Choroid plexus epithelial cell (primary cell): ENCODE data around the gene MORF4L2.

Experiments
- DNase-seq: peaks from one replicate; pipeline ENCODE4 v3.0.0-alpha.2; 2010; ENCODE audit warnings: low read depth
- H3K4me3 ChIP-seq: 2 replicates; pipeline ENCODE4 v1.5.1; 2011; ENCODE audit warnings: low read depth, mild to moderate bottlenecking, control low read depth, low read length, moderate library complexity
- TF ChIP-seq, protein P1 (sequence below): conservative IDR thresholded peaks from 2 replicates; pipeline ENCODE4 v1.5.1; 2011; ENCODE audit warnings: low read depth, mild to moderate bottlenecking, control low read depth, inconsistent platforms, low read length, moderate library complexity

MORF4L2 gene

DNA sequence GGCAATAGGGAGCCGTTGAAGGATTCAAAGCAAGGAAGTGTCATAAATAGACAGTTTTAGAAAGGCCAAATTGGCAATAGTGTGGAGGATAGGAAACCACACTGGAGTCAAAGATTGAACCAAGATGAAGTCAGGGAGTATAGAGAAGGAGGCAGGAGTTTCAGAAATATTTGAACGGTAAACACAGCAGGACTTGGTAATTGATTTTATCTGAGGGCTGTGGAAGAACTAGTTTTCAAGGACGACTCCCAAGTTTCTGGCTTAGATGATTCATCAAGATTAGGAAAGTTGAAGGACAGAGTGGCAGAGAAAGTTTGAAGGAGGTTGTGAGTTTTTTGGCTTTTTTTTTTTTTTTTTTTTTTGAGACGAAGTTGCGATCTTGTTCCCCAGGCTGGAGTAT is 12.7 kb upstream of the MORF4L2 start:
- H3K4me3 ChIP-seq = no peak overlapping the region
- TF ChIP-seq, protein P1, sequence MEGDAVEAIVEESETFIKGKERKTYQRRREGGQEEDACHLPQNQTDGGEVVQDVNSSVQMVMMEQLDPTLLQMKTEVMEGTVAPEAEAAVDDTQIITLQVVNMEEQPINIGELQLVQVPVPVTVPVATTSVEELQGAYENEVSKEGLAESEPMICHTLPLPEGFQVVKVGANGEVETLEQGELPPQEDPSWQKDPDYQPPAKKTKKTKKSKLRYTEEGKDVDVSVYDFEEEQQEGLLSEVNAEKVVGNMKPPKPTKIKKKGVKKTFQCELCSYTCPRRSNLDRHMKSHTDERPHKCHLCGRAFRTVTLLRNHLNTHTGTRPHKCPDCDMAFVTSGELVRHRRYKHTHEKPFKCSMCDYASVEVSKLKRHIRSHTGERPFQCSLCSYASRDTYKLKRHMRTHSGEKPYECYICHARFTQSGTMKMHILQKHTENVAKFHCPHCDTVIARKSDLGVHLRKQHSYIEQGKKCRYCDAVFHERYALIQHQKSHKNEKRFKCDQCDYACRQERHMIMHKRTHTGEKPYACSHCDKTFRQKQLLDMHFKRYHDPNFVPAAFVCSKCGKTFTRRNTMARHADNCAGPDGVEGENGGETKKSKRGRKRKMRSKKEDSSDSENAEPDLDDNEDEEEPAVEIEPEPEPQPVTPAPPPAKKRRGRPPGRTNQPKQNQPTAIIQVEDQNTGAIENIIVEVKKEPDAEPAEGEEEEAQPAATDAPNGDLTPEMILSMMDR = no peak
- DNase-seq = no peak

DNA sequence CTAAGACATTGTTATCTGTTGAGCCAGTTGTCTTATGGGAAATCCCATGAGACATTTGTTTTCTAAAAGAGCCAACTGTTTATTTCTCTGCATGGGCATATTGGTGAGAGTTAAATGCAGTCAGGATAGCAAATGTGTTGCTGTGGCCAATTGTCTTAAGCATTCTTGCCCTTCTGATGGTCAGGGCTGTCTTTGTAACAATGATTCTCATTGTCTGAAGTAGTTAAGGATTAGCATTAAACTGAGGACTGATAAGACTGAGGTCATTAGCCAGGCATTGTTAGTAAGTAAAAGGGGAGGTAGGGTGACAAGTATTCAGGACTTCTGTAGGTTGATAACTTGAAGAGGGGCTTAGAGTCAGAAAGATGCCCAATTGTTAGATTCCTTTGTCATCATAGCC is 11.2 kb upstream of the MORF4L2 start:
- TF ChIP-seq, protein P1 = no peak
- no peak overlapping the region for H3K4me3 ChIP-seq
- no peak for DNase-seq

DNA sequence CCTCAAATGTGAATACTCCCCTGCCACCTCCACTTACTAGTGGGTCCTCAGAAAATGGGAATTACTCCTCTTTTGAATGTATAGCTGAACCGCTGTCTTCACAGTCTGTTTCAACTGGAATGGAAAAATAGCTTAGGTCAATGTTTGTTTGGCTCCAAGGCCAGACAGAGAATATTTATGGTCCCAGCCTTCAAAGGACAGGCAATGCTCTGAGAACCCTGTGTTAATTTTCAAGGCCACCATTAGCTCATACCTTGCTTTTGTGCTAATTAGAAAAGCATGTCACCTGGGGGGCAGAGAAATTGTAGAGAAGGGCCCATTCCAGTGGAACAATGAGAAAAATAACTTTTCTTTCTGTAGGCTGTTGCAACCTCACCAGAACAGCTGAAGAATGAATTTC is 4.6 kb upstream of the MORF4L2 start:
- H3K4me3 ChIP-seq = no peak overlapping the region
- TF ChIP-seq, protein P1 = no peak
- DNase-seq = no peak

DNA sequence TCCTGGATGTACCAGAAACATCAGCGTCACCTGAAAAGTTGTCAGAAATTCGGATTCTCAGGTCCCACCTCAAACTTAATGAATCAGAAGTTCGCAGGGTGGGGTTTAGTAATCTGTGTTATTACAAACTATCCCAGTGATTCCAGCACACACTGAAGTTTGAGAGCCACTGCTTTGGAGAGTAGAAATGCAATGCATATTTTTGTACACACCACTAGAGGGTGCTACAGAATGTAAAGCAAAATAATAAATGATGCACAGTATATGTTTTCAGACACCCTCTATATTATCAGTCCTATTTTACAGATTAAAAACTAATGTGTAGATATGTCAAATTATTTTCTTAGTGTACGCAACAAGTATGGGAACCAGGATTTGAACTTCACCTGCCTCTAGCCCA is 2.4 kb upstream of the MORF4L2 start:
- TF ChIP-seq, protein P1 = peak; percentile 58
- peak; percentile 58 for DNase-seq
- no peak overlapping the region for H3K4me3 ChIP-seq

DNA sequence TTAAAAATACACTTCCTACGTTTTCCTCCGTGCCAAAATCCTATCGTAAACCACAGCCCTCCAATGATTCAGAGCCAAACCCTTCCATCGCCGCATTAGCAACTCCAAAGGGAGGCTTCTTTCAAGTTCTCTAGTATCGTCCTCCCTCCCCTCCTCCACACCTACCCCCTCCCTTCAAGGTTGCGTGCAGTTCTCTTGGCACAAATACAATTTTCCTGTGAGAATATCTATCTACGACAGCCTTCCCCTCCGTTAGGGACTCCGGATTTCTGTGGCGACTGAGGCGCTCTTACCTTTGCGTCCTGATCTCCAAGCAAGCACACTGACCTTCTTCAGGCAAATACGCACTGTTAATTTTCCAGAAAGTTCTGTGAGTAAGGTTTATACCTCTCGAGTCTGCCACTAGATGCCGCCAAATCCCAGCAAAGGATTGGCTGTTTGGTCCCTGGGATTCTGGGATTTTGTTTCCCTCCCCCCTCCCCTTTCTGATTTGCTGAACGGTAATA is 1.2 kb upstream of the MORF4L2 start:
- DNase-seq = peak; percentile 86
- H3K4me3 ChIP-seq = peak overlapping the region; percentile 76
- TF ChIP-seq, protein P1 = peak; percentile 79

DNA sequence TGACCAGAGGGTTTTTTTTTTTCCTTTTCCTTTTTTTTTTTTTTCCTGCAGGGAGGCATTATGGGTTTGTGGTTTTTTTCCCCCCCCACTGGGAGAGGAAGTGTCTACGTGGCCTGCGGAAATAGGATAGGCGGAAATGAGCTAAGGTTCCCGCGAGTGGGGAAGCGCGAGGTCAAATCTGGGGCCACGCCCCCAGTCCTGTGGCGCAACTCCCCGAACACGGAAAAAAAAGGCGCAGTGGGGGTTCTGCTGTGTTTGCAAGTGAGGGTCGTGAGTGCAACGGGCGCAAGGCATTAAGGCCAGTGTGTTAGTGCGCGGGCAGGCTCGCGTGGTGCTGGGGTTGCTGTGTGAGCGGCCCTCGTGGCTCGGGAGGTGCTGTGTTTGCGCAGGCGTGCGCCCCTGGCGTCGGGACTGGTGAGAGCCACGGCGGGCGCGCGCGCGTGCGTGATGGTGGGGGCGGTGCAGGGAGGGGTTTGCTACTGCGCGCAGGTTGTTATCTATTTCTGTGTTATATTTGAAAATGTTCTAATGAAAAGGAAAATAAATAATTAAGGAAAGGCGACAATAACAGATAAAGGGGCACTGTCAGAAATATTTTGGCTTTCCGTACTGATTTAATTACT is 685 bp upstream of the MORF4L2 start:
- DNase-seq = peak; percentile 89
- TF ChIP-seq, protein P1 = peak; percentile 42
- peak overlapping the region; percentile 76 for H3K4me3 ChIP-seq

DNA sequence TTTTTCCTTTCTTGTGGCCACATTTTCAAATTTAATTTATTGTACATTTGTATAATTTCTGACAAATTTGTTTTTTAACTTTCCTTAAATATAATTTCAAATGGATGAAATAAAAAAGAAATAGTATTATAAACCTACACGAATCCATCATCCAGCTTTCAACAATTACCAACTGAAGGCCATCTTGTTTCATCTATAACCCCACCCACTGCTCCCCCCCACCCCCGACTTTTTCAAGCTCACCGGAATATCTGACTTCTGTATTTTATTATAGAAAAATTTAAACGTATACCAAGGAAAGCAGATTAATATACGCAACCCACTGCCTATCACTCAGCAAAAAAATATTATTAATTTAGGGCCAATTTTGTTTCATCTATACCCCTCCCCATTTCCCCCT is 1.1 kb downstream of the MORF4L2 start:
- peak overlapping the region; percentile 66 for H3K4me3 ChIP-seq
- TF ChIP-seq, protein P1 = no peak
- DNase-seq = peak; percentile 44
